ENCODE results near the gene HSD17B14.
A peak's percentile ranks its signal among the peaks of the same experiment; 100 is the strongest.

GRCh38 chr19:48795055-48795684, 41.1 kb downstream of the HSD17B14 start:
- peak; percentile 95 to 98 (median 97) for TF ChIP-seq CTCF (IDR thresholded peaks at IDR 0.05)
- TF ChIP-seq POLR2A (IDR thresholded peaks at IDR 0.05): peak in 1 of 2 donors; percentile 46

All from uterus (tissue), 2 donors.